Measurements from ENCODE around the gene ERC1. TPM values are rescaled to one million over a fixed set of nuclear protein-coding genes. Genes with fewer than 3 reads are reported as not detected.

The ERC1 gene
- total and polyA plus RNA-seq, 2 donors (not counting 1 experiment from before 2014, with no cell fraction given), result 19.7 to 34.5 TPM

GRCh38 chr12:1290716-1291115 is 299.7 kb downstream of the ERC1 start:
- Histone ChIP-seq H3K79me2 (ENCODE audit: control insufficient read depth, insufficient read depth, low read length) (no peaks in the 10 kb centered on the region), H3K4me2 (ENCODE audit: extremely low read depth, insufficient read depth, low read length) (no peak overlapping the region), H3K9me3 (ENCODE audit: control insufficient read depth, insufficient read depth, low read depth, low read length) (no peaks in the 10 kb centered on the region), H3K27ac (ENCODE audit: insufficient read depth, low read length) (no peak overlapping the region), H2AFZ (ENCODE audit: low read length) (no peak overlapping the region), H3K27me3 (ENCODE audit: control insufficient read depth, insufficient read depth, low read length) (no peaks in the 10 kb centered on the region), H3K36me3 (ENCODE audit: control insufficient read depth, insufficient read depth, low read length) (no peaks in the 10 kb centered on the region), H4K20me1 (ENCODE audit: control insufficient read depth, extremely low read depth, insufficient read depth, low read length) (no peaks in the 10 kb centered on the region), H3K4me3 (replicated peaks in 1 of 4; ENCODE audit: control extremely low read depth in 1 of 4, insufficient read depth in 1 of 4, low read depth in 3 of 4, low read length in 4 of 4) (no peak overlapping the region), H3K4me1 (ENCODE audit: control insufficient read depth, extremely low read depth, insufficient read depth, low read length) (no peaks in the 10 kb centered on the region), H3K9ac (ENCODE audit: insufficient read depth, low read length) (no peak overlapping the region)
- DNase-seq (ENCODE audit: low read depth in 2 of 2), result no peak
- TF ChIP-seq EZH2 (IDR thresholded peaks at IDR 0.05; ENCODE audit: low read length, missing control alignments) (no peak), CTCF (conservative IDR thresholded peaks at IDR 0.05 in 1 of 2, IDR thresholded peaks at IDR 0.05 in 1 of 2; ENCODE audit: low read depth in 1 of 2, low read length in 2 of 2) (no peak)

GRCh38 chr12:1291601-1292332 is 300.7 kb downstream of the ERC1 start:
- Histone ChIP-seq H3K79me2 (ENCODE audit: control insufficient read depth, insufficient read depth, low read length) (no peaks in the 10 kb centered on the region), H3K4me1 (ENCODE audit: control insufficient read depth, extremely low read depth, insufficient read depth, low read length) (no peaks in the 10 kb centered on the region), H2AFZ (ENCODE audit: low read length) (no peak overlapping the region), H4K20me1 (ENCODE audit: control insufficient read depth, extremely low read depth, insufficient read depth, low read length) (no peaks in the 10 kb centered on the region), H3K4me3 (replicated peaks in 1 of 4; ENCODE audit: control extremely low read depth in 1 of 4, insufficient read depth in 1 of 4, low read depth in 3 of 4, low read length in 4 of 4) (no peak overlapping the region), H3K9me3 (ENCODE audit: control insufficient read depth, insufficient read depth, low read depth, low read length) (no peaks in the 10 kb centered on the region), H3K9ac (ENCODE audit: insufficient read depth, low read length) (no peak overlapping the region), H3K27ac (ENCODE audit: insufficient read depth, low read length) (no peak overlapping the region), H3K36me3 (ENCODE audit: control insufficient read depth, insufficient read depth, low read length) (no peaks in the 10 kb centered on the region), H3K27me3 (ENCODE audit: control insufficient read depth, insufficient read depth, low read length) (no peaks in the 10 kb centered on the region), H3K4me2 (ENCODE audit: extremely low read depth, insufficient read depth, low read length) (no peak overlapping the region)
- TF ChIP-seq CTCF (conservative IDR thresholded peaks at IDR 0.05 in 1 of 2, IDR thresholded peaks at IDR 0.05 in 1 of 2; ENCODE audit: low read depth in 1 of 2, low read length in 2 of 2) (no peak), EZH2 (IDR thresholded peaks at IDR 0.05; ENCODE audit: low read length, missing control alignments) (no peak)
- no peak for DNase-seq (ENCODE audit: low read depth in 2 of 2)

- Histone ChIP-seq H3K27ac (ENCODE audit: insufficient read depth, low read length) (no peak overlapping the region), H3K9me3 (ENCODE audit: control insufficient read depth, insufficient read depth, low read depth, low read length) (no peaks in the 10 kb centered on the region), H3K9ac (ENCODE audit: insufficient read depth, low read length) (no peak overlapping the region), H3K27me3 (ENCODE audit: control insufficient read depth, insufficient read depth, low read length) (no peaks in the 10 kb centered on the region), H3K4me1 (ENCODE audit: control insufficient read depth, extremely low read depth, insufficient read depth, low read length) (no peaks in the 10 kb centered on the region), H3K4me2 (ENCODE audit: extremely low read depth, insufficient read depth, low read length) (no peak overlapping the region), H3K4me3 (replicated peaks in 1 of 4; ENCODE audit: control extremely low read depth in 1 of 4, insufficient read depth in 1 of 4, low read depth in 3 of 4, low read length in 4 of 4) (no peak overlapping the region), H3K36me3 (ENCODE audit: control insufficient read depth, insufficient read depth, low read length) (no peaks in the 10 kb centered on the region), H3K79me2 (ENCODE audit: control insufficient read depth, insufficient read depth, low read length) (no peaks in the 10 kb centered on the region), H2AFZ (ENCODE audit: low read length) (no peak overlapping the region), H4K20me1 (ENCODE audit: control insufficient read depth, extremely low read depth, insufficient read depth, low read length) (no peaks in the 10 kb centered on the region)
- DNase-seq (ENCODE audit: low read depth in 2 of 2), result no peak
- TF ChIP-seq EZH2 (IDR thresholded peaks at IDR 0.05; ENCODE audit: low read length, missing control alignments), result no peak
- no peak for TF ChIP-seq CTCF (conservative IDR thresholded peaks at IDR 0.05 in 1 of 2, IDR thresholded peaks at IDR 0.05 in 1 of 2; ENCODE audit: low read depth in 1 of 2, low read length in 2 of 2)
Observed at GRCh38 chr12:1293901-1294300, 302.9 kb downstream of the ERC1 start.
